ENCODE results near the gene CCDC171.
"Not testable (repeated sequence)": the region's sequence is repeated elsewhere in the genome, so short reads cannot be mapped to it uniquely, and the experiment has no call there.

The CCDC171 gene

GRCh38 chr9:15552636-15553527 lies at the start of gene CCDC171:
Gene CCDC171 (plus strand): TSS chr9:15553043. CDS start chr9:15564089, 11,046 bp downstream.
- Histone ChIP-seq H3K9me3 (ENCODE audit: control insufficient read depth, insufficient read depth, low read length) (no peaks in the 10 kb centered on the region), H3K9ac (ENCODE audit: low read depth, low read length) (peak within 1 kb of the TSS; percentile 94), H3K36me3 (ENCODE audit: insufficient read depth, low read length) (no peaks in the 10 kb centered on the region), H3K4me1 (ENCODE audit: insufficient read depth, low read length) (no peaks in the 10 kb centered on the region)

DNA sequence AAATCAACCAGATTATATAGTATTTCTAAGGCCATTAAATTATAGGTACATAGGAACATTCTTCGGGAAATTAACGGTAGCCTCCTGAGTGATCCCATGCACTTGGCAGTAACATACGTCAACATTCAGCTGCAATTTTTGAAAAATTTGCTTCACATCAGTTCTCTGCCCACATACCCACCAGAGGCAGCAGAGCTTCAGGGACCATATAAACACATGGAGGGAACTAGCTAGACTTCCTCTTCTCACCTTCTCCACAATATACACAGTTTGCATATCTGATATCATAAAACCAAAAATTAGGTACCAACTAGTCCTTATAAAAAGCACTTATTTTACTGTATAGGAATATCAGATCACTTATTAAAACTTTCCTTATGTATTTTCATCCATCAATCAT lies 46.9 kb upstream of the CCDC171 start:
- peaks cover 23% of the 10 kb centered on the region for H3K36me3 ChIP-seq (ENCODE audit: insufficient read depth, low read length)
- peaks cover 5% of the 10 kb centered on the region; the same call in 1 of the 2 replicates for H3K4me1 ChIP-seq (ENCODE audit: insufficient read depth, low read length)

GRCh38 chr9:15509931-15510788 lies 42.7 kb upstream of the CCDC171 start:
- H3K4me1 ChIP-seq (ENCODE audit: insufficient read depth, low read length) = peaks cover 17% of the 10 kb centered on the region
- no peaks in the 10 kb centered on the region for H3K9me3 ChIP-seq (ENCODE audit: control insufficient read depth, insufficient read depth, low read length)
- H3K36me3 ChIP-seq (ENCODE audit: insufficient read depth, low read length) = peaks cover 16% of the 10 kb centered on the region
- peak overlapping the region; percentile 83 for H3K9ac ChIP-seq (ENCODE audit: low read depth, low read length)

More for the DNA sequence above, 46.9 kb upstream of the CCDC171 start:
- no peak overlapping the region for H3K9ac ChIP-seq (ENCODE audit: low read depth, low read length)
- H3K9me3 ChIP-seq (ENCODE audit: control insufficient read depth, insufficient read depth, low read length) = no peaks in the 10 kb centered on the region

DNA sequence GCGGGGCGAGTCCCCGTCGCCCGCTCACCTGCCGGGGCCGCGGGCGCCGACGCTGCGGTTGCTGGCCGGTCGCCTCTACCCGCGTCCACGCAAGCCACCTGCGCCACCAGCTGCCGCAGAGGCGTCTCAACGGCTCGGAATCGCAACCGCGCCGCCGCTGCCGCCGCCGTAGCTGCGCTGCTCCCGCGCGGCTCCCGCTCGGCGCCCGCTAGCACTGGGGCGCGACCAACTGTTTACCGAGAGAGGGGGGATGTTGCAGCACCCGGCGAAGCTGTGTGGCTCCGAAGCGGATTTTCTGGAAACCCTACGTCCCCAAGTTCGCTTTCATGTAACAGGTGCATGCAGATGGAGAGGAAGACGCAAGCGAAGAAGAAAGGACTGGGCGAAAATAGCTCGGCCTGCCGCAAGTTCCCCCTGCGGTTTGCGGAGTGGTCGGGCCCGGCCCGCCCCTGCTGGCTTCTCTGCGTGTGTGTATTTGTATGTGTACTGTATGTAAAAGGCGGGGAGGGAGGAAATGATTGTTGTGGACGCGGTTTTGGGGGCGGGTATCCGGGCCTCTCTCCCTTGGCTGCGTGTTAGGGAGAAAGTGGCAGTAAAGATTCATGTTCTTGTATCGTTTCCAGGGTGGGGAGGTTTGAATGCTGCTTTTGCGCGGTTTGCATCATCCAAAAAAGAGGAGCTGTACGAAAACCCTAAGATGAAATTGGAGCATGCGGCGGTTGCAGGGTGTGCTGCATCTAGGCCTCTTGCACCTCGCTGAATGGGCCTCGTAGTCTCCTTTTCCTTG lies 41.9 kb upstream of the CCDC171 start, which contains the start of gene PSIP1:
Gene PSIP1, minus strand, starts transcription at position 182 of the 787 bp plus-strand sequence. CDS start 782 bp downstream, outside the sequence.
- Histone ChIP-seq H3K9me3 (ENCODE audit: control insufficient read depth, insufficient read depth, low read length) (no peaks in the 10 kb centered on the region), H3K4me1 (ENCODE audit: insufficient read depth, low read length) (peaks cover 17% of the 10 kb centered on the region), H3K9ac (ENCODE audit: low read depth, low read length) (peak within 1 kb of the TSS; percentile 83), H3K36me3 (ENCODE audit: insufficient read depth, low read length) (peaks cover 13% of the 10 kb centered on the region)

DNA sequence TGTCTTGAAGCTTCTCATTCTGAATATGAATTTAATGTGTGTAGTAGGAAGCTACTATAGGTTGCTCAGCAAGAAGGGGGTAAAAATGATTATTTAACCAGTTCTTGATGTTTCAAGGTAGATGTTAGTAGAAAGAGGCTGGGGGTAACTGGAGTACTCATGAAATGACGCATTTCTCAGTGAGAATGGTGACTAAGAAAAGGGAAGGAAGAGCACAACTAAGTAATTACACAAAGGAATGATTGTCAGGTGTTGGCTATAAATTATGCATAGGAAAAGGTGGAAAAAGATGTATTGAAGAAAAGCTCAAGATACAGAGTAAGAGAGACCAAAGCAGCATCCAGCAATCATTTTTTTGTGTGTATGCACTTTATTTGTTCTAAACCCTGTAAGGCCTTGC lies 40.6 kb upstream of the CCDC171 start:
- peak overlapping the region; percentile 83 for H3K9ac ChIP-seq (ENCODE audit: low read depth, low read length)
- H3K36me3 ChIP-seq (ENCODE audit: insufficient read depth, low read length) = peaks cover 10% of the 10 kb centered on the region; the same call in 1 of the 2 replicates
- no peaks in the 10 kb centered on the region for H3K9me3 ChIP-seq (ENCODE audit: control insufficient read depth, insufficient read depth, low read length)
- peaks cover 17% of the 10 kb centered on the region for H3K4me1 ChIP-seq (ENCODE audit: insufficient read depth, low read length)

- H3K9ac ChIP-seq (ENCODE audit: low read depth, low read length) = peak overlapping the region; percentile 83
- H3K36me3 ChIP-seq (ENCODE audit: insufficient read depth, low read length) = peaks cover 8% of the 10 kb centered on the region; the same call in 1 of the 2 replicates
- H3K4me1 ChIP-seq (ENCODE audit: insufficient read depth, low read length) = peaks cover 17% of the 10 kb centered on the region
- no peaks in the 10 kb centered on the region for H3K9me3 ChIP-seq (ENCODE audit: control insufficient read depth, insufficient read depth, low read length)
Observed at GRCh38 chr9:15512889-15513288, 40.0 kb upstream of the CCDC171 start.

DNA sequence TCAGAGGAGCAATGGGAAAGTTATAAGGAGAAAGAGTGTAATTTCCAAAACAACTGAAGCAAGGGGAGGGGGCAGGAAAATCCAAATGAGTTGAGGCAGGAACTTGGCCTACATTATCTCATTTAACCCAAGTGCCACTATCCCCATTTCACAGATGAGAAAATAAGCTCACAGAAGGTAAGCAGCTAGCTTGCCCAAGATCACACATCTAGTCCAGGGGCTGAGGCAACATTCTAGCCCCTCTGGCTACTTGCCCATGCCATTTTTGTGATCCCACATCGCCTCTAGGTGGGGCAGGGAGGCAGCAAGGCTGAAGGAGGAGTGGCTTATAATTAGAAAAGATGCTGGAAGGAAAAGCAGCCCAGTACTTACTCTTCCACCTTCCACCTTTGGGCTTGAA lies 39.5 kb upstream of the CCDC171 start:
- Histone ChIP-seq H3K4me1 (ENCODE audit: insufficient read depth, low read length) (peaks cover 17% of the 10 kb centered on the region), H3K36me3 (ENCODE audit: insufficient read depth, low read length) (0 out of 2 replicates have a peak, but pooled peaks cover 6% of the 10 kb centered on the region), H3K9me3 (ENCODE audit: control insufficient read depth, insufficient read depth, low read length) (no peaks in the 10 kb centered on the region), H3K9ac (ENCODE audit: low read depth, low read length) (peak overlapping the region; percentile 43)

DNA sequence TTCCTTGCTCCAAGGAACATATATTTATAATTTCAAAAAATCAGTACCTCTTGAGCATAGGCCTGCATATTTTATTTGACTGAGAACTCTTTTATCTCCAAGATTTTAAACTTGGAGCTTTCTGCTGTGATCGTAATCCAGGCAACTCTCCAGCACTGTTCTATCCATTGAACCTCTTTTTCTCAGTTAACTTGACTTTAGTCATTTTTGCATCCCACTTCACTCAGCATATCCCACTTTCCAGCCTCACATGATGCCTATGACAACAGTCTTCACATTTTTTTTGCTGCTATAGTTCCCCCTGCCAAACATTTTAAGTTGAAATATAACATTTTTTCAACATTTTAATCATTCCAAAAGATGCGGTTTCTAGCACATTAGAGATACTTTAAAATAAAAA lies 33.0 kb upstream of the CCDC171 start:
- H3K36me3 ChIP-seq (ENCODE audit: insufficient read depth, low read length) = no peaks in the 10 kb centered on the region
- no peaks in the 10 kb centered on the region for H3K4me1 ChIP-seq (ENCODE audit: insufficient read depth, low read length)
- no peak overlapping the region for H3K9ac ChIP-seq (ENCODE audit: low read depth, low read length)
- no peaks in the 10 kb centered on the region for H3K9me3 ChIP-seq (ENCODE audit: control insufficient read depth, insufficient read depth, low read length)

- no peaks in the 10 kb centered on the region for H3K9me3 ChIP-seq (ENCODE audit: control insufficient read depth, insufficient read depth, low read length)
- no peak overlapping the region for H3K9ac ChIP-seq (ENCODE audit: low read depth, low read length)
- no peaks in the 10 kb centered on the region for H3K36me3 ChIP-seq (ENCODE audit: insufficient read depth, low read length)
- H3K4me1 ChIP-seq (ENCODE audit: insufficient read depth, low read length) = no peaks in the 10 kb centered on the region
Observed at GRCh38 chr9:15521254-15521653, 31.6 kb upstream of the CCDC171 start.

- H3K9ac ChIP-seq (ENCODE audit: low read depth, low read length) = no peak overlapping the region
- no peaks in the 10 kb centered on the region for H3K36me3 ChIP-seq (ENCODE audit: insufficient read depth, low read length)
- no peaks in the 10 kb centered on the region for H3K4me1 ChIP-seq (ENCODE audit: insufficient read depth, low read length)
- H3K9me3 ChIP-seq (ENCODE audit: control insufficient read depth, insufficient read depth, low read length) = no peaks in the 10 kb centered on the region
Observed at GRCh38 chr9:15522130-15522755, 30.6 kb upstream of the CCDC171 start.

GRCh38 chr9:15524845-15525455 lies 27.9 kb upstream of the CCDC171 start:
- Histone ChIP-seq H3K4me1 (ENCODE audit: insufficient read depth, low read length) (no peaks in the 10 kb centered on the region), H3K36me3 (ENCODE audit: insufficient read depth, low read length) (no peaks in the 10 kb centered on the region), H3K9me3 (ENCODE audit: control insufficient read depth, insufficient read depth, low read length) (no peaks in the 10 kb centered on the region), H3K9ac (ENCODE audit: low read depth, low read length) (no peak overlapping the region)

DNA sequence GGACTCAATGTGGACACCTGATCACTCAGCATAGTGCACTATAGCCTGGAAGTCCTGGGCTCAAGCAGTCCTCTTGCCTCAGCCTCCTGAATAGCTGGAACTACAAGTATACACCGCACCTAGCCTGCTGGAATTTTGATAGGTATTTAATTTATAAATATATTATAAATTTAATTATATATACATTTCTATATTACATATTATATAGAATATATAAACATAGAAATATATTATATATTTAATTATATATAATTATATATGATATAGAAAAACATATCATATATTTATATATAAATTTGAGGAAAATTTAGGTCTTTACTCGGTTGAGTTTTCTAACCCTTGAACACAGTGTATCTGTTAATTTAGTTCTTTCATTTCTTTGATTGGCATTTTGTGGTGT lies 26.9 kb upstream of the CCDC171 start:
- H3K36me3 ChIP-seq (ENCODE audit: insufficient read depth, low read length) = no peaks in the 10 kb centered on the region
- no peaks in the 10 kb centered on the region for H3K9me3 ChIP-seq (ENCODE audit: control insufficient read depth, insufficient read depth, low read length)
- H3K4me1 ChIP-seq (ENCODE audit: insufficient read depth, low read length) = no peaks in the 10 kb centered on the region
- no peak overlapping the region for H3K9ac ChIP-seq (ENCODE audit: low read depth, low read length)

- H3K9ac ChIP-seq (ENCODE audit: low read depth, low read length); H3K9me3 ChIP-seq (ENCODE audit: control insufficient read depth, insufficient read depth, low read length); H3K36me3 ChIP-seq (ENCODE audit: insufficient read depth, low read length); H3K4me1 ChIP-seq (ENCODE audit: insufficient read depth, low read length): not testable (repeated sequence)
Observed at GRCh38 chr9:15527035-15527434, 25.8 kb upstream of the CCDC171 start.

Data from ES-I3 (cell line).